ACHN (cell line): Measurements from ENCODE around the gene GPR132.
"Not testable (repeated sequence)": the region's sequence is repeated elsewhere in the genome, so short reads cannot be mapped to it uniquely, and the experiment has no call there.

ENCODE experiments used
- DNase-seq: peaks from one replicate; pipeline ENCODE4 v3.0.0-alpha.2; 2015
- in situ Hi-C: cut with HindIII; loops from 2 replicates; pipeline ENCODE4 v1.10.0; 2017; ENCODE audit warnings: low sequenced_read_pairs, low pct_ligation_motif_present, low pct_unique_long_range_greater_than_20kb

GPR132 gene

GRCh38 chr14:105067140-105067968, 2.1 kb upstream of the GPR132 start:
- DNase-seq: peak; percentile 30

GRCh38 chr14:105066240-105067071, 1.2 kb upstream of the GPR132 start:
- DNase-seq: no peak
- in situ Hi-C loops: no loop called here

More at GRCh38 chr14:105067140-105067968, 2.1 kb upstream of the GPR132 start:
- in situ Hi-C loops: no loop called here

GRCh38 chr14:105064721-105065143, 498 bp downstream of the GPR132 start:
- DNase-seq: peak; percentile 83
- in situ Hi-C loops: no loop called here

GRCh38 chr14:105064001-105064400, 1.2 kb downstream of the GPR132 start:
- in situ Hi-C loops: no loop called here
- no peak for DNase-seq

GRCh38 chr14:105063506-105063905, 1.7 kb downstream of the GPR132 start:
- DNase-seq, in situ Hi-C loops: not testable (repeated sequence)

- no peak for DNase-seq
- in situ Hi-C loops: no loop called here
These were observed 2.2 kb downstream of the GPR132 start for GRCh38 chr14:105063056-105063455.

GRCh38 chr14:105062048-105062433, 3.2 kb downstream of the GPR132 start:
- DNase-seq: no peak
- in situ Hi-C loops: no loop called here

GRCh38 chr14:105061428-105062047, 3.7 kb downstream of the GPR132 start:
- no peak for DNase-seq
- in situ Hi-C loops: no loop called here

- in situ Hi-C loops: no loop called here
- DNase-seq: no peak
These were observed 4.3 kb downstream of the GPR132 start for GRCh38 chr14:105060751-105061427.

- DNase-seq: no peak
- in situ Hi-C loops: no loop called here
These were observed 5.2 kb downstream of the GPR132 start for GRCh38 chr14:105059925-105060565.

- in situ Hi-C loops: no loop called here
- no peak for DNase-seq
These were observed 6.0 kb downstream of the GPR132 start for GRCh38 chr14:105059035-105059924.

GRCh38 chr14:105058521-105059034, 6.7 kb downstream of the GPR132 start:
- DNase-seq: no peak
- in situ Hi-C loops: no loop called here

GRCh38 chr14:105056303-105056831, 8.9 kb downstream of the GPR132 start:
- DNase-seq: no peak
- in situ Hi-C loops: no loop called here

GRCh38 chr14:105055736-105056302, 9.4 kb downstream of the GPR132 start:
- no peak for DNase-seq
- in situ Hi-C loops: no loop called here

GRCh38 chr14:105055334-105055733, 9.9 kb downstream of the GPR132 start:
- DNase-seq: no peak
- in situ Hi-C loops: no loop called here

GRCh38 chr14:105053996-105054395, 11.2 kb downstream of the GPR132 start:
- DNase-seq: no peak
- in situ Hi-C loops: no loop called here

GRCh38 chr14:105053421-105053820, 11.8 kb downstream of the GPR132 start:
- in situ Hi-C loops: no loop called here
- DNase-seq: no peak
